Measurements from ENCODE around the gene PHLDB3.

The PHLDB3 gene

DNA sequence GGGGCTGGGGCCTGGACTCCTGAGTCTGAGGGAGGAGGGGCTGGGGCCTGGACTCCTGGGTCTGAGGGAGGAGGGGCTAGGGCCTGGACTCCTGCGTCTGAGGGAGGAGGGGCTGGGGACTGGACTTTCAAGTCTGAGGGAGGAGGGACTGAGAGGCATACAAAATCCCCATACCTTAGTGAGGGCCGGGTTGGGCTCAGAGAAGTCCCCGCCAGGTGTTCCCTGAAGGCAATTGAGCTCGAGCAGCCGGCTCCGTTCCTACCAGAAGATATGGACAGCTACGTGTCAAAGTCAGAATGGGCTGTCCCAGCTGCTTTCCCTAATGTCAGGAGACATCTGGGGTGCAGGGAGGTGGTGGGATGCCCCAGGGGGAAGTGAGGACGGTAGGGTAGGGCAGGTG is 9.5 kb downstream of the PHLDB3 start:
- H3K9ac ChIP-seq (ENCODE audit: low read length), result no peak overlapping the region
- H3K4me2 ChIP-seq (ENCODE audit: low read depth, low read length, poor library complexity, severe bottlenecking), result no peak overlapping the region

DNA sequence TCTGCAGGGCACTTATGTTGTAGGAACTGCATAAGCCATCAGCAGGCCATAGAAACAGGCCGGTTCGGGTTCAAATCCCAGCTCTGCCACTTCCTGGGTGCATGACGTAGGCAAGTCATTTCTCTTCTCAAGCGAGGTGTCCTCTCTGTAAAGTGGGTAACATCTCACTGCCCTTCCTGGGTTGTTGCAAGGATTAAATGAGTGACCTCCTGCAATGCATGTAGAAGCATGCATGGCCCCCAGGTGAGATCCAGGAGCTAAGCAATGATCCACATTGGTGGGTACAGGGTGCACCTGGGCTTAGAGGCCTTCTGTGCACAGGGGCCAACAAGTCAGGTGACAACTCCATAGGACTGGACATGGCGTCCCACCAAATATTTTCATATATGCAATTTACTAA is 13.8 kb downstream of the PHLDB3 start:
- H3K4me2 ChIP-seq (ENCODE audit: low read depth, low read length, poor library complexity, severe bottlenecking), result no peak overlapping the region

More for the DNA sequence above, 9.5 kb downstream of the PHLDB3 start:
- Histone ChIP-seq H3K9me3 (ENCODE audit: insufficient read depth, low read length) (no peaks in the 10 kb centered on the region), H3K79me2 (ENCODE audit: insufficient read depth, low read length) (no peaks in the 10 kb centered on the region), H3K9me2 (replicated peaks; ENCODE audit: insufficient read depth, low read length) (no peaks in the 10 kb centered on the region), H3F3A (ENCODE audit: insufficient read depth) (no peaks in the 10 kb centered on the region), H4K20me1 (ENCODE audit: low read depth, low read length) (no peaks in the 10 kb centered on the region), H3K27ac (ENCODE audit: low read depth, low read length) (no peak overlapping the region), H3K4me3 (ENCODE audit: insufficient read depth, low read length, poor library complexity, severe bottlenecking) (no peak overlapping the region), H3K27me3 (ENCODE audit: low read length) (no peaks in the 10 kb centered on the region), H2AFZ (ENCODE audit: low read depth, low read length, severe bottlenecking) (no peak overlapping the region), H3K36me3 (ENCODE audit: low read length) (no peaks in the 10 kb centered on the region)
- TF ChIP-seq, protein P1, sequence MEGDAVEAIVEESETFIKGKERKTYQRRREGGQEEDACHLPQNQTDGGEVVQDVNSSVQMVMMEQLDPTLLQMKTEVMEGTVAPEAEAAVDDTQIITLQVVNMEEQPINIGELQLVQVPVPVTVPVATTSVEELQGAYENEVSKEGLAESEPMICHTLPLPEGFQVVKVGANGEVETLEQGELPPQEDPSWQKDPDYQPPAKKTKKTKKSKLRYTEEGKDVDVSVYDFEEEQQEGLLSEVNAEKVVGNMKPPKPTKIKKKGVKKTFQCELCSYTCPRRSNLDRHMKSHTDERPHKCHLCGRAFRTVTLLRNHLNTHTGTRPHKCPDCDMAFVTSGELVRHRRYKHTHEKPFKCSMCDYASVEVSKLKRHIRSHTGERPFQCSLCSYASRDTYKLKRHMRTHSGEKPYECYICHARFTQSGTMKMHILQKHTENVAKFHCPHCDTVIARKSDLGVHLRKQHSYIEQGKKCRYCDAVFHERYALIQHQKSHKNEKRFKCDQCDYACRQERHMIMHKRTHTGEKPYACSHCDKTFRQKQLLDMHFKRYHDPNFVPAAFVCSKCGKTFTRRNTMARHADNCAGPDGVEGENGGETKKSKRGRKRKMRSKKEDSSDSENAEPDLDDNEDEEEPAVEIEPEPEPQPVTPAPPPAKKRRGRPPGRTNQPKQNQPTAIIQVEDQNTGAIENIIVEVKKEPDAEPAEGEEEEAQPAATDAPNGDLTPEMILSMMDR (IDR thresholded peaks at IDR 0.05; ENCODE audit: insufficient read depth, low read length, poor library complexity, severe bottlenecking), result no peak
- no peak for TF ChIP-seq EZH2phosphoT487 (conservative IDR thresholded peaks at IDR 0.05; ENCODE audit: low read length)

DNA sequence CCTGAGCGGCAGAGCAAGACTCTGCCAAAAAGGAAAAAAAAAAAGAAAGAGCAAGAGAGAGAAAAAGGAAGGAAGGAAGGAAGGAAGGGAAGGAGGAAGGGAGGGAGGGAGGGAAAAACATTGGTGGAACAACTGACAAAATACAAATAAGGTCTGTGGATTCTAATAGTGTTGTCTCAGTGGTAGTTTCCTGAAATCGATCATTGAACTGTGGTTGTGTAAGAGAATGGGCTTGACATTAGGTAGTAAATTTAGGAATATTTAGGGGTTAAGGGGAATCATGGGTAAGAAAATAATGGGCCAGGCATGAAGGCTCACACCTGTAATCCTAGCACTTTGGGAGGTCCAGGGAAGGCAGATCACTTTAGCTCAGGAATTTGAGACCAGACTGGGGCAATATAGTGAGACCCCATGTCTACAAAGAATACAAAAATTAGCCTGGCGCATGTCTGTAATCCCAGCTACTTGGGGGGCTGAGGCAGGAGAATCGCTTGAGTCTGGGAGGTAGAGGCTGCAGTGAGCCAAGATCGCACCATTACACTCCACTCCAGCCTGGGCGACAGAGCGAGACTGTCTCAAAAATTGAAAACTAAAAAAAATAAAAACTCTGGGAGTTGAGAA is 14.5 kb downstream of the PHLDB3 start:
- H3K27ac ChIP-seq (ENCODE audit: low read depth, low read length), result no peak overlapping the region
- TF ChIP-seq EZH2phosphoT487 (conservative IDR thresholded peaks at IDR 0.05; ENCODE audit: low read length), result no peak
- TF ChIP-seq, protein P1 (IDR thresholded peaks at IDR 0.05; ENCODE audit: insufficient read depth, low read length, poor library complexity, severe bottlenecking), result no peak

More for the DNA sequence above, 13.8 kb downstream of the PHLDB3 start:
- no peak for TF ChIP-seq EZH2phosphoT487 (conservative IDR thresholded peaks at IDR 0.05; ENCODE audit: low read length)
- TF ChIP-seq, protein P1 (IDR thresholded peaks at IDR 0.05; ENCODE audit: insufficient read depth, low read length, poor library complexity, severe bottlenecking), result no peak
- no peaks in the 10 kb centered on the region for H4K20me1 ChIP-seq (ENCODE audit: low read depth, low read length)
- no peak overlapping the region for H3K4me3 ChIP-seq (ENCODE audit: insufficient read depth, low read length, poor library complexity, severe bottlenecking)
- no peaks in the 10 kb centered on the region for H3K36me3 ChIP-seq (ENCODE audit: low read length)
- no peaks in the 10 kb centered on the region for H3K9me2 ChIP-seq (replicated peaks; ENCODE audit: insufficient read depth, low read length)
- H3K27me3 ChIP-seq (ENCODE audit: low read length), result no peaks in the 10 kb centered on the region
- H3F3A ChIP-seq (ENCODE audit: insufficient read depth), result no peaks in the 10 kb centered on the region
- no peaks in the 10 kb centered on the region for H3K79me2 ChIP-seq (ENCODE audit: insufficient read depth, low read length)
- H2AFZ ChIP-seq (ENCODE audit: low read depth, low read length, severe bottlenecking), result no peak overlapping the region
- no peak overlapping the region for H3K27ac ChIP-seq (ENCODE audit: low read depth, low read length)
- no peaks in the 10 kb centered on the region for H3K9me3 ChIP-seq (ENCODE audit: insufficient read depth, low read length)
- no peak overlapping the region for H3K9ac ChIP-seq (ENCODE audit: low read length)

More for the DNA sequence above, 14.5 kb downstream of the PHLDB3 start:
- Histone ChIP-seq H3K9me2 (replicated peaks; ENCODE audit: insufficient read depth, low read length) (no peaks in the 10 kb centered on the region), H3K36me3 (ENCODE audit: low read length) (no peaks in the 10 kb centered on the region), H4K20me1 (ENCODE audit: low read depth, low read length) (no peaks in the 10 kb centered on the region), H3K4me2 (ENCODE audit: low read depth, low read length, poor library complexity, severe bottlenecking) (no peak overlapping the region), H2AFZ (ENCODE audit: low read depth, low read length, severe bottlenecking) (no peak overlapping the region), H3K9ac (ENCODE audit: low read length) (no peak overlapping the region), H3K4me3 (ENCODE audit: insufficient read depth, low read length, poor library complexity, severe bottlenecking) (no peak overlapping the region), H3K9me3 (ENCODE audit: insufficient read depth, low read length) (no peaks in the 10 kb centered on the region), H3K27me3 (ENCODE audit: low read length) (no peaks in the 10 kb centered on the region), H3F3A (ENCODE audit: insufficient read depth) (no peaks in the 10 kb centered on the region), H3K79me2 (ENCODE audit: insufficient read depth, low read length) (no peaks in the 10 kb centered on the region)
